ENCODE measurements around the gene TSPAN3.

TSPAN3 gene

GRCh38 chr15:77023576-77024272 is 47.2 kb downstream of the TSPAN3 start:
- DNase-seq (ENCODE audit: low read depth): no peak

GRCh38 chr15:77022646-77023575 is 48.0 kb downstream of the TSPAN3 start:
- DNase-seq (ENCODE audit: low read depth): no peak

GRCh38 chr15:77021803-77022381 is 49.0 kb downstream of the TSPAN3 start:
- DNase-seq (ENCODE audit: low read depth): no peak

DNA sequence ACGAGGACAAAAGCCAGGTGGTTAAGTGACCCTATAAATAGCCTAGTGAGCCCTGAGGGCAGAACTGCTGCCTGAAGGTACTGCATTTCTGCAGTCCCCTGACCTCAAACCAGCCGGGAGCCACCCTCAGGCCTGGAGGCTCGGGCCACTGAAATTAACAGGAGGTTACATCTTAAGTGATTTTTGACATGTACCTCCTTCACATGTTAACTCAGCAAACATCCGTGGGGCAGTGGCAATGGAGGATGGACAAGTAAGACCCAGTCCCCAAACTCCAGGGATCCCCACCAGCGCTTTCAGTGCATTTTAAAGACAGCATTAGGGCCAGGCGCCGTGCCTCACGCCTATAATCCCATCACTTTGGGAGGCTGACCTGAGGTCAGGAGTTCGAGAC is 49.8 kb downstream of the TSPAN3 start:
- DNase-seq (ENCODE audit: low read depth): no peak

DNA sequence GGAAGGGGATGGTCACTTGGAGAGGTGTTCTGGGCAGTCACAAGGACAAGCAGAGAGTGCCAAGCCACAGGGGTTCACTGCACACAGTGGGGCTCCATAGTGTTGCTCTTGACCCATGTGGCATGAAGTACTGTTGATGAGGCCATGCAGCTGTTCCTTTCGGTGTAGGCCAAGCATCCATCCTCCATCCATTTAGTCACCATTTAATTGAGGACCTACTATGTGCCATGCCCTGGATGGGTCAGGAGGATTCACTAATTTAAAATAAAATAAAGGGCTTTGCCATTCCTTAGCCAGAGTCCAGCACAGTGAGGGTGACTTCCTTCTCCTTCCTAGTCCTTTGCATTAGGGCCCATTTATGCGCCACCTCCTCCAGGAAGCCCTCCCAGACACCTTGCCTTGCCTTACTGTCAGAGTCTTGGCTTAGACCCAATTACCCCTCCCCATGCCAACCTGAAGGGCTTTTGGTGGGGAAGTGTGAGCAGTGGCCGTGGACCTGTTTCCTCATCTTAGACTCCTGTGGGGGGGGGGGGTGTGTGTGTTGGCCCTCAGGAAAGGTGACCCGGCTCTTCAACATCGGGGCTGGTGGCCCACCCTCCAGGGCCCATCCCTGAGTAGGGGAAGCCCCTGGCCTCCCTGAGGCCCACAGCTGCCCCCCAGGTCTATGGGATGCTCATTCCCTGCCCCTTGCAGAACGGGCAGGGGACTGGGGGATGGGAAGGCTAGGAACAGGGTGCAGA is 50.4 kb downstream of the TSPAN3 start:
- no peak for DNase-seq (ENCODE audit: low read depth)

- no peak for DNase-seq (ENCODE audit: low read depth)
Observed at GRCh38 chr15:77019521-77020331, 51.2 kb downstream of the TSPAN3 start.

DNA sequence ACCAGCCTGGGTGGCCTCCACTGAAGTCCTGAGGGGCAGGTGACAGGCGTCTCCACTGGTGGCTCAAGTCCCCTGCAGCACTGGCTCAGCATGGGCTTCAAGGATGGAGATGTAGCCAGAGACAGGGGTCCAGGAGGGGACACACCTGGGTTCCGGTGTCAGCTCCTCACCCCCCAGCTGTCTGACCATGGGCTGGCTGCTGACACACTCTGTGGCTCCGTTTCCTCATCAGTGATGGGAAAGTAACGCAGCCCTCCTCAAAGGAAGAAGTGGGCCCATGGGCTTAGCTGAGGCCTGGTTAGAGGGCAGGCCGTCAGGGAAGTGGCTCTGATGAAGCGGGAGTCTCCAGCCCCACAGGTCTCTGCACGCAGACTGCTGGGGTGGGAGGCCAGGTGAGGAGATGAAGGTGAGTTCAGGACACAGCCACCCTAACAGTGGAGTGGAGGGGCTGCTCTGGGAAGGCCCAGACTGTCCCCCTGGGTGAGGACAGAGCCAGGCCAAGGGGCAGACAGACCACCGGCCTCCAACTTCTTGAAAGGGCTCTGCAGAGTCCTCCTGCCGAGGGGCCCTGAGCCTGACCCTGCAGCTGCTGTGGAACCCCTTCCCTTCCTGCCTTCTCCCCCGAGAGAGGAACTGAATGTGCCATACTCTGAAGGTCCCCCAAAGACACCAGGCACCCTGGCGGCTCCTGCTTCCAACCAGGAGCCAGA is 52.0 kb downstream of the TSPAN3 start:
- no peak for DNase-seq (ENCODE audit: low read depth)

DNA sequence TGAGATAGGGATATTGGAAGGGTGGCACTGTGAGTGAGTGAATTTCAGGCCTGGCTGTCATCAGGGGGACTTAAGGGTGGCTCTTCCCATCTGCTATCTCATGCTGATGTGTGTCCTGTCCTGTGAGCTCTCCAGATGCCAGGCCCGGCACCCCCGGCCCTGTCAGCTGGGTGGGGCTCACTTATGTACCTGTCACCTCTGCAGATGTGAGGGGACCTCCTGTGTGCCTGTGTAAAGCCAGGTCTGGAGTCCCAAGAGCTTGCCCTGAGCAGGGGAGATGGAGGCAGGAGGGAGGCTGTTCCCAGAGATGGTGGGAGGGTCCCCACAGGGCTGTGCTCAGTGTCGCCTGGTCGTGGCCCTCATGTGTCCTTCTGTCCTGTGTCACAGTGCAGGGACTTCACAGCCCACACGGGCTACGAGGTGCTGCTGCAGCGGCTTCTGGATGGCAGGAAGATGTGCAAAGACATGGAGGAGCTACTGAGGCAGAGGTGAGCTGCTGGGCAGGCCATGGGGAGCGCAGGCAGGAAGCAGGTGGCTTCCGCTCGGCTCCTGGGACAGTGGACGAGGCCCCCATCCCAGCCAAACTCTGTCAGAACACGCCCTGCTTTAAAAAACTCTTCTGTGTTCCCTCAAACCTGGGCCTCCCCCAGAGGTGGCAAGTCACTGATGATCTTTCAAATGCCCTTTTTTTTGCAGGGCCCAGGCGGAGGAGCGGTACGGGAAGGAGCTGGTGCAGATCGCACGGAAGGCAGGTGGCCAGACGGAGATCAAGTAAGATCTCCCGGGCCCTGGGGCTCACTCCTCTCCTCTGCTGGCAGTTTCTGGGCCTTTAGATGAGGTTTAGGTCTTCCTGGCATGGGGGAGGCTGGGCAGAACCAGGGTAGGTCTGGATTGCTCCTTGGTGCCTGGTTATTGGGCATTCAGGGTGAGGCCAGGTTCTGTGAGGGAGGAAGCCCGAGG is 52.9 kb downstream of the TSPAN3 start:
- DNase-seq (ENCODE audit: low read depth): no peak

DNA sequence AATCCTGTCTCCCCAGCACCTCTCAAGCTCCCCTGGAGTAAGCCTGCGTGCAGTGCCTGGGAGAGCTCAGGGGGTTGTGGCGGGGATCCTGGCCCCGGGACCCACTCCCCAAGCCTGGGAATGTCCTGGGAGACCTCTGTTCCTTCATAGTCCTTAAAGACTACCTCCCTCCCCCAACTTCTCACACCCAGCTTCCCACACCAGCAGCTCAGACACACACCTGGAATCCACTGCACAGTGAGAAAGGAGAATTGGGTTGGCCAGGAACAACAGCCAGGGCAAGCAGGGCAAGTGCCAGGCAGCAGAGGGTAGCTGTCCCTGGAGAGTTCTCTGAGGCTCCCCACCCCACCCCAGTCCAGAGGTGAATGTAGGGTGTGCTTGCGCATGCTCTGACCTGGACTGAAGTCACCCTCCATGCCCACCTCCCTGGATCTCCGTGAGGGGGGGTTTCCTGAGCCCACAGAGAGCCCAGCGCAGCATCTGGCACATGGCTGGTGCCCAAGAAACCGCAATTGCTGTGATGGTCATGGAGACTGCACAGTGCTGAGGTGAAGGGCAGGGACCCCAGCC is 53.7 kb downstream of the TSPAN3 start:
- DNase-seq (ENCODE audit: low read depth): no peak

DNA sequence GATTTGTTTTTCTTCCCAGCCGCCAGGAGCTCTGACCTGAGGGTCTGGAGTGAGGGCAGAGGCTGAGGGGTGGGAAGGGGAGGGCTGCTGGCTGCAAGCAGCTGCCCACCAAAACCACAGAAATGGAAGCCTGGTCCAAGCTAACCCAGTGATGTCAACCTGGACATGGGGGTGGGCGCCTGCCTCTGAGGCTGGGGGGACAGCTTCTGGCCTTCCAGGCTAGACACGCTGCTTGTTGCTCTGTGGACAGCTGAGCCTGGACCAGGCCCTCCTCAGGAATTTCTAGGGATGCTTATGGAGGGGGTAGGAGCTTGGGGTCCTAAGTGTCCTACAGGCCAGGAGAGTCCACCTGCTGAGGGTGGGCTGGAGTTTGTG is 54.6 kb downstream of the TSPAN3 start:
- DNase-seq (ENCODE audit: low read depth): no peak

GRCh38 chr15:77015646-77016320 is 55.1 kb downstream of the TSPAN3 start:
- no peak for DNase-seq (ENCODE audit: low read depth)

DNA sequence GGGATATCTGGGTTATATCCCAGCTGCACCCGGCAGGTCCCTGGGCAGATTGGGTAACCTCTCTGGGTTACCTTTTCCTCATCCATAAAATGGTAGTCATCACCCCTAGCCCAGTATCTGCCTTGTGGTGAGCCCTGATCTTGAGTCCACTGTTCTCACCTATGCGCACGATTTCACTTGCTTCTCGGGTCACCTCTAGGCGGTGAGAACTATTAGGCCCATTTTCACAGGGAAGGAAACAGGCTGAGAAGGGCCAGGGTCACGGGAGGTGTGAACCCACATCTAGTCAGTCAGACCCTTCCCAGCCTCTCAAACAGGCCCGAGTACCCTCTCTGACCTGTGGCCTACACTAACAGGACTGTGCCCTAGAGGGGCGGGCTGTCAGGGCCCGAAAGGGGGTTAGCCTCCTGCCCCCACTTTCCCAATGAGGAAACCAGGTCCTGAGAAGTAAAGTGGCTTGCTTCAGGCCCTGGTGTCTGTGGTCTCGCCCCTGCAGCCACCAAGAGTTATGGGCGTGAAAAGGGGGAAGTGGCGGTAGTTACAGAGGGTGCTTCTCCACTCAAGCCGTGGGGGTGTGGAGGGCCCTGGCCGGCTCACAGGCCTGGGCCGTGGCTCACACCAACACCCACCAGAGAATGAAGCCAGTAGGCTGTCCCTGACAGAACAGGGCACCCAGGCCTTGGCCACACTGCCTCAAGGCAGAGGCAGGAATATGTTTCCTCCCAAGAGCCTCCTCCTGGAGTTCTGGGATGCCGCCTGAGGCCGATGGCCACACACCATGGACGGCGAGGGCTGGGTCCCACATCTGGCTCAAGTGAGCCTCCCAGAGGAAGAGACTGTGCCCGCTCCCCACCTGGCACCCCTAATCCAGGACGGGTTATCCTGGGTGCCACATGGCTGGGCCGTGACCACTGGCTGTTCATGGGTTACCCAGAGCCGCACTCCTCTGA is 56.5 kb downstream of the TSPAN3 start:
- no peak for DNase-seq (ENCODE audit: low read depth)

GRCh38 chr15:77013776-77014131 is 57.2 kb downstream of the TSPAN3 start:
- no peak for DNase-seq (ENCODE audit: low read depth)

GRCh38 chr15:77012868-77013267 is 58.0 kb downstream of the TSPAN3 start:
- no peak for DNase-seq (ENCODE audit: low read depth)

DNA sequence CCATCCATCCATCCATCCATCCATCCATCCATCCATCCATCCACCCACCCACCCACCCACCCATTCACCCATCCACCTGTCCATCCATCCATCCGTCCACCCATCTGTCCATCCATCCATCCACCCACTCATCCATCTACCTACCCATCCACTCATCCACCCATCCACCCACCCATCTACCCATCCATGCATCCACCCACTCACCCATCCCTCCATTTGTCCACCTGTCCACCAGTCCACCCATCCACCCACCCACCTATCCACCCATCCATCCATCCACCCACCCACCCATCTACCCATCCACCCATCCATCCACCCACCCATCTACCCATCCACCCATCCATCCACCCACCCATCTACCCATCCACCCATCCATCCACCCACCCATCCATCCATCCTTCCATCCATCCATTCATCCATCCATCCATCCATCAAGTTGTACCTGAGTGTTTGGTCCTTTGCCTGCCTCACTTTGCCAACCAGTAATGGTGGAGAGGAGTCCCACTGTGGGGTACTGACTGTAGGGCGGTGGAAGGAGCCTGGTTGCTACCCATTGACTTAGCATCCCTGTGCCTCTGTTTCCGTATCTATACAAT is 58.7 kb downstream of the TSPAN3 start:
- no peak for DNase-seq (ENCODE audit: low read depth)

- no peak for DNase-seq (ENCODE audit: low read depth)
Observed at GRCh38 chr15:77010857-77011256, 60.1 kb downstream of the TSPAN3 start.

DNA sequence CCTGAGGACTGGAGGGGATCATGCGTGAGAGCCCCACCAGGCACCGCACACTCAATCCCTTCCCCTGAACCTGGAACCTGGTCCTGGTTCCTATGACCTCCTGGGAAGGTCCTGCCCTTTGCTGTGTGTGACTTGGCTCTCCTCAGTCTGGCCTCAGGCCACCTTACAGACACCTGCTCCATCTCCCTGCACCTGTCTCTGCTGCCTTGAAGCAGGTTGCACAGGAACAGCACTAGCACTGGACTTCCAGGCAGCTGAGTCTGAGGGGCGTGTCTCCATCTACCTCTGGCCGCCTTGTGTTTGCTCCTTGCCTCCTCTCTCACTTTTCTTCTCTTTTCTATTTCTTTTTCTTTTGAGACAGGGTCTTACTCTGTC is 60.6 kb downstream of the TSPAN3 start:
- DNase-seq (ENCODE audit: low read depth): no peak

Data from fibroblast of the conjunctiva (primary cell).